ENCODE measurements around the gene WNT6. TPM values are rescaled to one million over a fixed set of nuclear protein-coding genes. Genes with fewer than 3 reads are reported as not detected.
A peak's percentile ranks its signal among the peaks of the same experiment; 100 is the strongest.

Gene WNT6
- total RNA-seq, 1 donor from 2014 or later: 118 TPM

- peaks cover 48% of the 10 kb centered on the region for H3K27me3 Mint-ChIP-seq (ENCODE audit: low read depth)
- TF ChIP-seq CTCF (IDR thresholded peaks at IDR 0.05; ENCODE audit: unreplicated experiment): peak; percentile 31
- H3K36me3 Mint-ChIP-seq: peaks cover 15% of the 10 kb centered on the region
- peak overlapping the region; percentile 56 for H3K4me3 Mint-ChIP-seq
- no peaks in the 10 kb centered on the region for H3K9me3 Mint-ChIP-seq
- H3K27ac Mint-ChIP-seq: peak overlapping the region; percentile 99
- peak in 1 of 2 experiments; percentile 77 for DNase-seq (ENCODE audit: low spot score in 2 of 2, unreplicated experiment in 2 of 2)
- H3K4me1 Mint-ChIP-seq: peaks cover 44% of the 10 kb centered on the region
Measured at GRCh38 chr2:218892693-218893348, 33.2 kb downstream of the WNT6 start.

DNA sequence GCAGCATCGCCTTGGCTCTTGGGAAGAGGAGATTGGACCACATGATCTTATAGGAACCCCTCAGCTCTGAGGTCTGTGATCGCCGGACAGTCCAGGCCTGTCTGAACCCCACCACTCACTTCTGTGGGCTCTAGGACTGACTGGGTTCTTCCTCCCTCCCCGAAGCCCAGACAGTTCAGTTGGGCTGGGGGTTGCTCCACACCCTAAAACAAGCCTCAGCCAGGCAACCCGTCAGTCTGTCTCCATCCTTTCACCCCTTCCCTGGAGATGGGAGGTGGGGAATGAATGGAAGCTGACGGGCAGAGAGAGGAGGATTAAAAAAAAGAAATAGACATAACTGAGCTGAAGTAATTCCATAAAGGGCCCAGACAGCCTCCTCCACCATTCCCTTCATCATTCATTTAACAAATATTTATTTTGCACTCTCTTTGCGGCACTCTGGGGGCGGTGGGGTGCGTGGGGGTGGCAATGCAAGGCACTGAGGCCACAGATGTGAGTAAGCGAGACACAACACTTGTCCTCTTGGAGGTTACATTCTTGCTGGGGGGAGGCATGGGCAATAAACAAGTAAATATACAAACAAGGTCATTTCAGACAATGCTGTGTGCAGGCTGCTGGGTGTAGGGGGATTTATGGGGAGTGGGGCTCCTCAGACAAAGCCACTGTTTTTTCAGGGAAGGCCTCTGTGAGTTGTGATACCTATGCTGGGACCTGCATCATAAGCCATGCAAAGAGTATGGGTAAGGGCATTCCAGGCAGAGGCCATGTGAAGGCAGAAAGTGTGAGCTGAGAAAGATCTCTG is 33.9 kb downstream of the WNT6 start:
- H3K4me3 Mint-ChIP-seq: peak overlapping the region; percentile 56
- peak overlapping the region; percentile 99 for H3K27ac Mint-ChIP-seq
- H3K36me3 Mint-ChIP-seq: peaks cover 14% of the 10 kb centered on the region
- no peak for DNase-seq (ENCODE audit: low spot score in 2 of 2, unreplicated experiment in 2 of 2)
- no peak for TF ChIP-seq CTCF (IDR thresholded peaks at IDR 0.05; ENCODE audit: unreplicated experiment)
- H3K4me1 Mint-ChIP-seq: peaks cover 51% of the 10 kb centered on the region
- peaks cover 55% of the 10 kb centered on the region for H3K27me3 Mint-ChIP-seq (ENCODE audit: low read depth)
- no peaks in the 10 kb centered on the region for H3K9me3 Mint-ChIP-seq

DNA sequence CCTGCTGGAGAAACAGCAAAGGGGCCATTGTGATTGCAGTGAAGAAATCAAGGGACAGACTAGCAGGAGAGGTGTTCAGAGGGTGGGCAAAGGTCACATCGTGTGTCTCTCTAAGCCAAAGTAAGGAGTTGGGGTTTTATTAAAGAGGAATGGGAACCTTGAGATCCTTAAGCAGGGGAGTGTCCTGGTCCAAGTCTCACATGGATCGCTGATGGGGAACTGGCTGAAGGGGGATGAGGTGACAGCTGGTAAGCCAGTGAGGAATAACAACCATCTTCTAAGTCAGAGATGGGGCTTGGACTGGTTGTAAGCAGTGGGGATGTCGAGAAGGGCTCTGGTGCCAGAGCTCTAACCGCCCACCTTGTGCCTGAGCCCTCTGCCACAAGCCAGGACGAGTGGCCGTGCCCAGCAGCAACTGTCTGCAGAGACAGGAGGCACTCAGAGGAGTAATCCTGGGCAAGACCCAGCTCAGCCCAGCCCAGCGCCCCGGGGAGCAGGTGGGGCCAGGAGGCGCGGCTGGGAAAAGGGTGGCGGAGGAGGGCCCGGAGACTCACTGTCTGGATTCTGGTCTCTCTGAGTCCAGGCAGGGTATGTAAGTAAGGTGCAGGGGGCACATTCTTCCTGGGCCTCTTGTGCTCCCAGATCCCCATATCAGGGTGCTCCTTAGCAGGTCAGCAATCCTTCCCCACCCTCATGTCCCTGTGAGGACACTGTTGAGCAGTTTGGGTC is 34.7 kb downstream of the WNT6 start:
- Mint-ChIP-seq H3K4me1 (peaks cover 54% of the 10 kb centered on the region), H3K4me3 (peak overlapping the region; percentile 56), H3K27ac (peak overlapping the region; percentile 99), H3K9me3 (no peaks in the 10 kb centered on the region), H3K27me3 (ENCODE audit: low read depth) (peaks cover 61% of the 10 kb centered on the region), H3K36me3 (peaks cover 8% of the 10 kb centered on the region)
- no peak for DNase-seq (ENCODE audit: low spot score in 2 of 2, unreplicated experiment in 2 of 2)
- no peak for TF ChIP-seq CTCF (IDR thresholded peaks at IDR 0.05; ENCODE audit: unreplicated experiment)

DNA sequence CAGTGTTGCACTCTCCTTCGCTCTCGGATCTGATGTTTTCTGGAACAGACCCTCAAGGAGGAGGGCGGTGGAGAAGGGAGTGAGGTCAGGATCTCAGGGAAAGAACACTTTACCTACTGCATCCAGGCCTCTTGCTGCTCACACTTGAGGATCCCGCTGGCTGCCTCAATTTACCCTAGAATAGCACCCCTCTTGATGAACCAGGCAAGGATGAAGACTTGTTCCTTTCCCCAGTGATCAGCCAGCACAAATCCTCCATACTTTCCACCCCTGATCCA is 35.2 kb downstream of the WNT6 start:
- Mint-ChIP-seq H3K27ac (peak overlapping the region; percentile 99), H3K27me3 (ENCODE audit: low read depth) (peaks cover 65% of the 10 kb centered on the region), H3K4me3 (peak overlapping the region; percentile 28), H3K36me3 (peaks cover 6% of the 10 kb centered on the region), H3K4me1 (peaks cover 54% of the 10 kb centered on the region), H3K9me3 (no peaks in the 10 kb centered on the region)
- no peak for TF ChIP-seq CTCF (IDR thresholded peaks at IDR 0.05; ENCODE audit: unreplicated experiment)
- no peak for DNase-seq (ENCODE audit: low spot score in 2 of 2, unreplicated experiment in 2 of 2)

DNA sequence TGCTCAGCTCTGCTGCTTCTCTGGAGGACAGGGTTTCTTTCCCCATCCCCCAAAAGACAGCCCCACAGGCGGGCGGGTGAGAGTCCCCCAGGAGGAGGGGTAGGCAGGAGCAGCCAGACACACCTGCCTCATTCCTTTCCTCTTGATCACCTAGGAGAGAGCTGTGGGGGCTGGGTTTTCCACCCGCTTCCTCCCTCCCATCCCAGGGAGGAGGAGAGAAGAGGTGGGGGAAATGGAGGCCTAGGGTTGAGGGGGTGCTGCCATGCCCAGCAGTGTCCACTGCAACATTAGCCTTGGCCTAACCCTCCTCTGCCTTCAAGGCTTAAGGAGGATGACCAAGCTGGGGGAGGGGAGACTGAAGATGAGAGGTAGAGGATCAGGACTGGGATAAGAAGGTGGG is 35.7 kb downstream of the WNT6 start:
- Mint-ChIP-seq H3K27ac (peak overlapping the region; percentile 99), H3K9me3 (no peaks in the 10 kb centered on the region), H3K27me3 (ENCODE audit: low read depth) (peaks cover 66% of the 10 kb centered on the region), H3K4me3 (peak overlapping the region; percentile 28), H3K4me1 (peaks cover 54% of the 10 kb centered on the region), H3K36me3 (peaks cover 6% of the 10 kb centered on the region)
- DNase-seq (ENCODE audit: low spot score in 2 of 2, unreplicated experiment in 2 of 2): no peak
- no peak for TF ChIP-seq CTCF (IDR thresholded peaks at IDR 0.05; ENCODE audit: unreplicated experiment)

Data from mesothelial cell of epicardium (in vitro differentiated cells).